Right atrium auricular region (tissue), 2 donors: ENCODE results near the gene EPB41L4A. TPM values are rescaled to one million over a fixed set of nuclear protein-coding genes. Genes with fewer than 3 reads are reported as not detected.

Source experiments
- DNase-seq: peaks from one replicate; pipeline ENCODE4 v3.0.0-alpha.2; 2019; ENCODE audit warnings: low spot score
- H3K27ac ChIP-seq, 2 donors: fragments of 200-600 bp; sonication (generic); 1 replicate in 1 of 2; 2 replicates in 1 of 2; pipeline ENCODE4 v1.5.1; 2016 to 2019
- H3K27me3 ChIP-seq, 2 donors: fragments of 200-600 bp; sonication (generic); one replicate each; pipeline versions ENCODE4 v1.5.1 to v1.6.0; 2017 to 2019
- H3K36me3 ChIP-seq: fragments of 200-600 bp; sonication (generic); one replicate; pipeline ENCODE4 v1.5.1; 2016
- H3K4me1 ChIP-seq, 2 donors: fragments of 200-600 bp; sonication (generic); one replicate each; pipeline versions ENCODE4 v1.5.1 to v1.6.0; 2017 to 2019
- H3K4me3 ChIP-seq, 2 donors: fragments of 200-600 bp; sonication (generic); 1 replicate in 1 of 2; 2 replicates in 1 of 2; pipeline ENCODE4 v1.5.1; 2017 to 2019; ENCODE audit warnings: mild to moderate bottlenecking in 1 of 2, moderate library complexity in 1 of 2
- H3K9me3 ChIP-seq, 2 donors: fragments of 200-600 bp; sonication (generic); one replicate each; pipeline ENCODE4 v1.5.1; 2019
- CTCF ChIP-seq, 2 donors: fragments of 200-600 bp; sonication (generic); IDR thresholded peaks; one replicate each; pipeline ENCODE4 v1.5.1; 2019; ENCODE audit warnings: antibody characterized with exemption in 2 of 2
- total RNA-seq, 2 donors: library from RNA; depleted of rRNA; stranded (reverse); fragments of >200 nt; gene quantifications; one replicate each; pipeline ENCODE4 v1.1.0, GENCODE V29; 2016

The EPB41L4A gene
- total RNA-seq, 2 donors from 2014 or later = 13.8 to 17.9 TPM

DNA sequence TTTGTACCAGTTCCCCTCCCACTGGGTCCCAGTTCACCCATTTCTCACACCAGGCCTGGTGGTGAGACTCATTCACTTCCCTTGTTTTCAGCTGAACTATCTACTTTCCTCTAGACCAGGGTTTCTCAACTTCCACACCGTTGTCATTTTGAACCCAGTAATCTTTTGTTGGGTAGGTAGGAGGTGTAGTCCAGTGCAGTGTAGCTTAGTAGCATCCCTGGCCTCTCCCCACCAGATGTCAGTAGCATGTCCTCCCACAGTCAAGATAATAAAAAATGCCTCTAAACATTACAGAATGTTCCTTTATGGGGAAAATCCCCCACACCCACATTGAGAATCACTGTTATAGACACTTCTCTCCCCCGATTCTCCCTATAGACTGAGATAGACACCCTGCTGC lies 299.1 kb downstream of the EPB41L4A start:
- DNase-seq = no peak
- H3K27ac ChIP-seq = no peak overlapping the region
- H3K27me3 ChIP-seq = no peaks in the 10 kb centered on the region
- H3K4me1 ChIP-seq = no peaks in the 10 kb centered on the region
- peaks cover 0 to 8% of the 10 kb centered on the region in 2 donors for H3K9me3 ChIP-seq
- no peak for TF ChIP-seq CTCF (IDR thresholded peaks at IDR 0.05)
- H3K4me3 ChIP-seq = no peak overlapping the region
- H3K36me3 ChIP-seq = no peaks in the 10 kb centered on the region

DNA sequence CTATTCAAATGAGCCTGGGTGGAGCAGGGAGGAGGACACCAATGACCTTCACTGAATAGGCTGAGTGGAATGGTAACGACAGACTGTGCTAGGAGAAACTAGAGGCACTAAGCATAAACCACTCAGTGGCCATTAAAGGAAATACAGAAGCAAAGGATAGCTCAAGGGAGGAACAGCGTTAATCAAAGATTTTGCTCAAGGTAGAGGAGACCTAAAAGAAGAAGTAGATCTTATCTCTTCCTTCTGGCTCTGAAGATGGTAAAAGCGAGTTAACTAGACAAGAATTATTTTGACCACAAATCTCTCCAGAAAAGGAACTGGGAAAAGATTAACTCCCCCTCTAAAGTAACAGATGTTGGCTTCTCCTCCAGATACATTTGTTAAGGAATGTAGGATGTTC lies 299.6 kb downstream of the EPB41L4A start:
- H3K27me3 ChIP-seq = no peaks in the 10 kb centered on the region
- no peak overlapping the region for H3K4me3 ChIP-seq
- H3K4me1 ChIP-seq = no peaks in the 10 kb centered on the region
- DNase-seq = no peak
- no peaks in the 10 kb centered on the region for H3K36me3 ChIP-seq
- TF ChIP-seq CTCF (IDR thresholded peaks at IDR 0.05) = no peak
- H3K9me3 ChIP-seq = peaks cover 0 to 8% of the 10 kb centered on the region in 2 donors
- H3K27ac ChIP-seq = no peak overlapping the region

DNA sequence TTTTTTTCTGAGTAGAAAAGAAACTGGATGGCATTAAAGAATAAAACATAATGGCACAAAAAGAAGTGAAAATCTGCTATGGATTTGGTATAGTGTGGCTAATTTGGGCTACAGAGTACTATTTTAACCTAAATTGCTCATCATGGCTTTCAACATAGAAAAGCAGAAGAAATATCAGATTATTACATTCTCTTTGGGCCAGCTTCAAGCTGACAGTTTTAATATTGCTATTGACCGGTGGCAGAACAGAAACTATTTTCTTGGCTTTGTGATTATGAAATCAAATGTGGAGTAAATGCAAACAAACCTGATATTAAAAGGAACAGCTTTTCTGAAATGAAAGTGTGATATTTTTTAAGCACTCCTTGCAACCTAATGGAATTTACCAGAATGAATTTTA lies 301.5 kb downstream of the EPB41L4A start:
- Histone ChIP-seq H3K4me1 (no peaks in the 10 kb centered on the region), H3K4me3 (no peak overlapping the region), H3K9me3 (peaks cover 0 to 8% of the 10 kb centered on the region in 2 donors), H3K36me3 (no peaks in the 10 kb centered on the region), H3K27me3 (no peaks in the 10 kb centered on the region), H3K27ac (no peak overlapping the region)
- no peak for DNase-seq
- TF ChIP-seq CTCF (IDR thresholded peaks at IDR 0.05) = no peak

- Histone ChIP-seq H3K4me1 (no peaks in the 10 kb centered on the region), H3K9me3 (peaks cover 0 to 8% of the 10 kb centered on the region in 2 donors), H3K27me3 (no peaks in the 10 kb centered on the region), H3K27ac (no peak overlapping the region), H3K36me3 (no peaks in the 10 kb centered on the region), H3K4me3 (no peak overlapping the region)
- no peak for TF ChIP-seq CTCF (IDR thresholded peaks at IDR 0.05)
- no peak for DNase-seq
These were observed 302.7 kb downstream of the EPB41L4A start for GRCh38 chr5:112116371-112116770.

- no peak for TF ChIP-seq CTCF (IDR thresholded peaks at IDR 0.05)
- no peak for DNase-seq
- H3K4me1 ChIP-seq = no peaks in the 10 kb centered on the region
- no peaks in the 10 kb centered on the region for H3K27me3 ChIP-seq
- H3K27ac ChIP-seq = no peak overlapping the region
- H3K4me3 ChIP-seq = no peak overlapping the region
- no peaks in the 10 kb centered on the region for H3K9me3 ChIP-seq
- H3K36me3 ChIP-seq = no peaks in the 10 kb centered on the region
These were observed 305.5 kb downstream of the EPB41L4A start for GRCh38 chr5:112113565-112113964.
